ENCODE data around the gene NPHP4. TPM values are rescaled to one million over a fixed set of nuclear protein-coding genes. Genes with fewer than 3 reads are reported as not detected.

The NPHP4 gene
- total and polyA plus RNA-seq, 9 of the 15 experiments (the other 6 are each of a cell fraction or from before 2014, with no cell fraction given) = 0.52 to 26.2 (median 6.7) TPM

DNA sequence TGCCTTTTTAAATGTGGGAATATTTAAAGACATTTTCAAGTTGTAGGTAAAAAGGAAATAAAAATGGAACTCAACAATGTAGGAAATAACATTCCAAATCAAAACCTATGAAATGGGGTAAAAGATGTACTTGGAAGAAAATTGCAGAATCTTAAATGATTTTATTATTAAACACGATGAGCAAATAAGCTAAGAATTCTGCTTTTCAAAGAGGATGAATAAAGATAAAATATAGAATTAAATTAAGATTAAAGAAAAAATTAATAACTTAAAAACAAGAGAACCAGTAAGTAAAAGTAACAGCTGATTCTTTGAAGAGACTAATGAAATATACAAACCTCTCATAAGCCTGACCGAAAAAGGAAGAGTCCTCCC lies 74.0 kb downstream of the NPHP4 start:
- Histone ChIP-seq H3K36me3 (ENCODE audit: control insufficient read depth, insufficient read depth, low read length) (peaks cover 14% of the 10 kb centered on the region; the same call in 2 of the 3 replicates), H3K27me3 (ENCODE audit: control insufficient read depth in 2 of 2, insufficient read depth in 2 of 2, low read length in 2 of 2) (no peaks in the 10 kb centered on the region), H3K9me3 (replicated peaks; ENCODE audit: control insufficient read depth, insufficient read depth, low read depth, low read length) (no peaks in the 10 kb centered on the region), H3K9me1 (ENCODE audit: control insufficient read depth, insufficient read depth, low read length) (no peaks in the 10 kb centered on the region), H3K4me3 (peak overlapping the region; percentile 40), H3K4me1 (replicated peaks in 1 of 2; ENCODE audit: control insufficient read depth in 2 of 2, insufficient read depth in 2 of 2, low read length in 2 of 2) (peaks cover 17 to 24% of the 10 kb centered on the region in 2 experiments), H3K27ac (ENCODE audit: extremely low read depth, low read depth, low read length) (peak overlapping the region; percentile 84), H4K20me1 (replicated peaks; ENCODE audit: control insufficient read depth, insufficient read depth, low read length) (no peaks in the 10 kb centered on the region), H3K9ac (ENCODE audit: insufficient read depth in 1 of 2, low read depth in 2 of 2, low read length in 2 of 2) (peak overlapping the region in 1 of 2 experiments; percentile 78; a peak in 2 of 4 replicates), H3K79me2 (ENCODE audit: control insufficient read depth, insufficient read depth, low read length) (no peaks in the 10 kb centered on the region), H2AFZ (ENCODE audit: low read depth, low read length) (peak overlapping the region; percentile 92), H3K4me2 (ENCODE audit: insufficient read depth, low read length) (peak overlapping the region; percentile 81)
- intact Hi-C loops (cut with micrococcal nuclease) (loop anchor here (5.0 to 10.0 kb wide), 3 partner anchors 74 to 283 kb away; partner anchors contain the start of gene NPHP4), in situ Hi-C loops (cut with MboI) (loop anchor here (10.0 kb wide), 1 partner anchor 413 kb away; no protein-coding TSS in a partner anchor)
- ATAC-seq = no peak
- TF ChIP-seq, protein P1, sequence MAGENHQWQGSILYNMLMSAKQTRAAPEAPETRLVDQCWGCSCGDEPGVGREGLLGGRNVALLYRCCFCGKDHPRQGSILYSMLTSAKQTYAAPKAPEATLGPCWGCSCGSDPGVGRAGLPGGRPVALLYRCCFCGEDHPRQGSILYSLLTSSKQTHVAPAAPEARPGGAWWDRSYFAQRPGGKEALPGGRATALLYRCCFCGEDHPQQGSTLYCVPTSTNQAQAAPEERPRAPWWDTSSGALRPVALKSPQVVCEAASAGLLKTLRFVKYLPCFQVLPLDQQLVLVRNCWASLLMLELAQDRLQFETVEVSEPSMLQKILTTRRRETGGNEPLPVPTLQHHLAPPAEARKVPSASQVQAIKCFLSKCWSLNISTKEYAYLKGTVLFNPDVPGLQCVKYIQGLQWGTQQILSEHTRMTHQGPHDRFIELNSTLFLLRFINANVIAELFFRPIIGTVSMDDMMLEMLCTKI (IDR thresholded peaks at IDR 0.05; ENCODE audit: partially characterized antibody) = no peak
- no peak for TF ChIP-seq KDM1A (IDR thresholded peaks at IDR 0.05)
- TF ChIP-seq, protein P2, sequence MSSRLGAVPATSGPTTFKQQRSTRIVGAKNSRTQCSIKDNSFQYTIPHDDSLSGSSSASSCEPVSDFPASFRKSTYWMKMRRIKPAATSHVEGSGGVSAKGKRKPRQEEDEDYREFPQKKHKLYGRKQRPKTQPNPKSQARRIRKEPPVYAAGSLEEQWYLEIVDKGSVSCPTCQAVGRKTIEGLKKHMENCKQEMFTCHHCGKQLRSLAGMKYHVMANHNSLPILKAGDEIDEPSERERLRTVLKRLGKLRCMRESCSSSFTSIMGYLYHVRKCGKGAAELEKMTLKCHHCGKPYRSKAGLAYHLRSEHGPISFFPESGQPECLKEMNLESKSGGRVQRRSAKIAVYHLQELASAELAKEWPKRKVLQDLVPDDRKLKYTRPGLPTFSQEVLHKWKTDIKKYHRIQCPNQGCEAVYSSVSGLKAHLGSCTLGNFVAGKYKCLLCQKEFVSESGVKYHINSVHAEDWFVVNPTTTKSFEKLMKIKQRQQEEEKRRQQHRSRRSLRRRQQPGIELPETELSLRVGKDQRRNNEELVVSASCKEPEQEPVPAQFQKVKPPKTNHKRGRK (tag; IDR thresholded peaks at IDR 0.05) = peak; percentile 77
- no peak for TF ChIP-seq NR2C2 (CRISPR knock-in tag; IDR thresholded peaks at IDR 0.05)
- TF ChIP-seq NR2C2 (tag; IDR thresholded peaks at IDR 0.05) = 0 out of 2 replicates have a peak, but pooled peaks have one; percentile 18
- no peak for TF ChIP-seq ZNF561 (CRISPR knock-in tag; conservative IDR thresholded peaks at IDR 0.05)
- TF ChIP-seq CHD1 (IDR thresholded peaks at IDR 0.05; ENCODE audit: low read length) = peak; percentile 31
- no peak for TF ChIP-seq ETS2 (tag; IDR thresholded peaks at IDR 0.05; ENCODE audit: borderline replicate concordance, poor library complexity, severe bottlenecking)
- peak; percentile 74; the same call in 1 of the 2 replicates for TF ChIP-seq ZNF584 (CRISPR knock-in tag; IDR thresholded peaks at IDR 0.05; ENCODE audit: low read depth)
- no peak for TF ChIP-seq HNRNPLL (IDR thresholded peaks at IDR 0.05; ENCODE audit: low read depth, low read length, poor library complexity, severe bottlenecking)
- TSS peak; percentile 74 for BruUV-seq (replicated peaks)
- no peak for FAIRE-seq
- CTCF ChIA-PET (ENCODE audit: low intra/inter-chr PET ratio) = no interaction called here
- DNase-seq (ENCODE audit: extremely low read depth in 1 of 4, low spot score in 3 of 4) = no peak
- POLR2A ChIA-PET = interaction anchor here (0.6 to 2.5 kb wide), 10 partner anchors 9 to 386 kb away, joined by 3 to 12 read pairs (median 4); partner anchors contain the start of gene NPHP4
- WGBS (ENCODE audit: insufficient coverage, low coverage, missing lambda C conversion rate) = 47% methylated on average over 2 of the region's 2 CpGs
